K562 (cell line): ENCODE results near the gene TNFSF9. TPM values are rescaled to one million over a fixed set of nuclear protein-coding genes. Genes with fewer than 3 reads are reported as not detected.
A peak's percentile ranks its signal among the peaks of the same experiment; 100 is the strongest.

Experiments
- ATAC-seq: fragments of 200-7000 bp; cut with Tn5 transposase; 3 replicates; pipeline ENCODE4 v1.9.1; 2020; ENCODE audit warnings: moderate library complexity
- BruUV-seq: library from RNA; stranded (reverse); fragments of 400-500 nt; replicated peaks from 2 replicates; lab custom pipeline; 2021; lab: Mats Ljungman, UMichigan
- CTCF ChIA-PET: fragments of 300-600 bp; formaldehyde crosslinking; extraction: SDS; loops from one replicate; lab custom pipeline; 2021; ENCODE audit warnings: low intra/inter-chr PET ratio; lab: Yijun Ruan, JAX
- POLR2A ChIA-PET: fragments of 300-600, 350-650 bp; sonication (Branson Sonifier 250); formaldehyde crosslinking; extraction: SDS; loops from one replicate; lab custom pipeline; 2021; ENCODE audit warnings: antibody characterized with exemption, inconsistent platforms; lab: Yijun Ruan, JAX
- DNase-seq, 4 experiments: peaks; one replicate each; pipeline versions ENCODE4 v3.0.0 to v3.0.0-alpha.2; 2011 to 2018; ENCODE audit warnings: low spot score in 3 of 4, mixed read lengths in 3 of 4; ENCODE audit errors: extremely low read depth in 1 of 4
- FAIRE-seq: peaks from 2 replicates; lab custom pipeline; 2011; peaks lifted over from hg19 to GRCh38; lab: Jason Lieb, UNC
- H2AFZ ChIP-seq: 2 replicates; pipeline ENCODE4 v1.6.0; 2011; ENCODE audit warnings: low read depth, low read length, control low read depth, inconsistent platforms
- H3K27ac ChIP-seq: fragments of 200-600 bp; 3 replicates; pipeline ENCODE4 v1.8.0; 2011; ENCODE audit warnings: low read depth, mild to moderate bottlenecking, control low read depth, inconsistent platforms, low read length, moderate library complexity, mixed read lengths; ENCODE audit errors: extremely low read depth
- H3K27me3 ChIP-seq, 2 experiments: fragments of 300-600 bp in 1 of 2; 2 replicates in 1 of 2; 3 replicates in 1 of 2; pipeline versions ENCODE4 v1.6.0 to v1.8.0; 2011; ENCODE audit warnings: inconsistent platforms in 2 of 2, low read length in 2 of 2, mild to moderate bottlenecking in 1 of 2, mixed read lengths in 1 of 2, moderate library complexity in 1 of 2; ENCODE audit not compliant: control insufficient read depth in 2 of 2, insufficient read depth in 2 of 2
- H3K36me3 ChIP-seq: fragments of 300-600 bp; 3 replicates; pipeline ENCODE4 v1.8.0; 2011; ENCODE audit warnings: mild to moderate bottlenecking, low read length, inconsistent platforms; ENCODE audit not compliant: control insufficient read depth, insufficient read depth
- H3K4me1 ChIP-seq, 2 experiments: fragments of 200-600 bp in 1 of 2; replicated peaks in 1 of 2; 2 replicates in 1 of 2; 3 replicates in 1 of 2; pipeline versions ENCODE4 v1.5.1 to v1.8.0; 2011; ENCODE audit warnings: inconsistent platforms in 2 of 2, low read length in 2 of 2, mild to moderate bottlenecking in 1 of 2, mixed read lengths in 1 of 2, moderate library complexity in 1 of 2; ENCODE audit not compliant: control insufficient read depth in 2 of 2, insufficient read depth in 2 of 2
- H3K4me2 ChIP-seq: 2 replicates; pipeline ENCODE4 v1.6.1; 2011; ENCODE audit warnings: low read length, control low read depth, inconsistent platforms, mixed read lengths; ENCODE audit not compliant: insufficient read depth
- H3K4me3 ChIP-seq: fragments of 200-600 bp; sonication (generic), shearing (Covaris generic); 2 replicates; pipeline ENCODE4 v1.5.1; 2016; ENCODE audit warnings: control low read depth, inconsistent platforms
- H3K79me2 ChIP-seq: fragments of 200-600 bp; 3 replicates; pipeline ENCODE4 v1.8.0; 2011; ENCODE audit warnings: low read length, inconsistent platforms; ENCODE audit not compliant: control insufficient read depth, insufficient read depth
- H3K9ac ChIP-seq, 2 experiments: 2 replicates each; pipeline versions ENCODE4 v1.6.0 to v1.6.1; 2011; ENCODE audit warnings: low read depth in 2 of 2, low read length in 2 of 2, control low read depth in 1 of 2, inconsistent platforms in 1 of 2, mild to moderate bottlenecking in 1 of 2, mixed read lengths in 1 of 2; ENCODE audit not compliant: insufficient read depth in 1 of 2
- H3K9me1 ChIP-seq: one replicate; pipeline ENCODE4 v1.6.0; 2011; ENCODE audit warnings: inconsistent platforms, mild to moderate bottlenecking, low read length, moderate library complexity; ENCODE audit not compliant: control insufficient read depth, insufficient read depth
- H3K9me3 ChIP-seq: replicated peaks from 2 replicates; pipeline ENCODE4 v1.5.1; 2011; ENCODE audit warnings: low read depth, low read length, inconsistent platforms; ENCODE audit not compliant: control insufficient read depth, insufficient read depth
- H4K20me1 ChIP-seq: replicated peaks from 2 replicates; pipeline ENCODE4 v1.6.1; 2011; ENCODE audit warnings: low read length, inconsistent platforms, mixed read lengths; ENCODE audit not compliant: control insufficient read depth, insufficient read depth
- CHD7 ChIP-seq: fragments of 200-600 bp; sonication (generic); IDR thresholded peaks from one replicate; pipeline ENCODE4 v1.6.1; 2012; ENCODE audit warnings: mild to moderate bottlenecking, low read depth, low read length, inconsistent platforms
- DACH1 ChIP-seq: fragments of 450-650 bp; IDR thresholded peaks from 2 replicates; pipeline ENCODE4 v1.6.1; 2018; ENCODE audit not compliant: partially characterized antibody
- WGBS: fragments of 100-300 bp; shearing (Covaris generic); methylation state at CpG from one replicate; pipeline ENCODE4 v1.1.6; 2016; ENCODE audit warnings: low coverage, mixed read lengths; ENCODE audit not compliant: insufficient coverage; ENCODE audit errors: missing lambda C conversion rate; 5-methylcytosine and 5-hydroxymethylcytosine counted together
- in situ Hi-C: fragments of 300-500 bp; cut with MboI; formaldehyde crosslinking; loops from 4 replicates; pipeline ENCODE4 v1.15.0; 2018; ENCODE audit warnings: inconsistent platforms, mixed read lengths
- intact Hi-C: fragments of 100-400 bp; cut with micrococcal nuclease; formaldehyde crosslinking; loops from 2 replicates; pipeline ENCODE4 v1.14.2; 2022
- polyA plus RNA-seq, 8 experiments: library from polyadenylated mRNA; depleted of rRNA in 4 of 8; stranded (reverse) in 5 of 8; unstranded in 3 of 8; fragments of >200 nt; fragmentation: Nextera tagmentation in 2 of 8; fragmentation: Illumina TruSeq in 1 of 8; extraction: Ambion mirVana in 2 of 8; extraction: Trizol in 1 of 8; gene quantifications; 2 replicates each; pipeline versions ENCODE4 v1.2.1 to v1.2.3, GENCODE V29; 2011 to 2014; ENCODE audit warnings: inconsistent platforms in 1 of 8, missing spikeins in 1 of 8
- total RNA-seq, 7 experiments: library from RNA; depleted of rRNA in 6 of 7; stranded (reverse); fragments of >200 nt in 6 of 7; fragmentation: Illumina TruSeq in 2 of 7; extraction: Trizol in 2 of 7; gene quantifications; 2 replicates each; pipeline versions ENCODE4 v1.2.1 to v1.2.3, GENCODE V29; 2011 to 2021; ENCODE audit warnings: low replicate concordance in 1 of 7

The TNFSF9 gene
- total and polyA plus RNA-seq, 9 of the 15 experiments (the other 6 are each of a cell fraction or from before 2014, with no cell fraction given), result 1.4 to 17.9 (median 6.5) TPM

- Histone ChIP-seq H4K20me1 (no peaks in the 10 kb centered on the region), H3K4me3 (no peak overlapping the region), H3K9me1 (no peaks in the 10 kb centered on the region), H3K27me3 (no peaks in the 10 kb centered on the region; a peak in 1 of 5 replicates), H3K9ac (no peak overlapping the region), H3K27ac (no peak overlapping the region), H3K4me2 (no peak overlapping the region), H3K9me3 (peaks cover 8% of the 10 kb centered on the region), H3K4me1 (peaks cover 4 to 27% of the 10 kb centered on the region in 2 experiments; a peak in 4 of 5 replicates), H3K36me3 (no peaks in the 10 kb centered on the region), H3K79me2 (no peaks in the 10 kb centered on the region), H2AFZ (no peak overlapping the region)
- CTCF ChIA-PET, result no interaction called here
- FAIRE-seq, result no peak
- no TSS peak for BruUV-seq
- DNase-seq, result no peak
- WGBS, result 21% methylated on average over 1 of the region's 1 CpG
- POLR2A ChIA-PET, result interaction anchor here (1.3 kb wide), 1 partner anchor 27 kb away, joined by 3 read pairs; no protein-coding TSS in a partner anchor
- in situ Hi-C loops (no loop called here), intact Hi-C loops (no loop called here)
- no peak for ATAC-seq
- TF ChIP-seq CHD7 (no peak), DACH1 (peak; percentile 77)
Observed at GRCh38 chr19:6573350-6573749, 42.5 kb downstream of the TNFSF9 start.
